HCT116 (cell line): ENCODE results near the gene SYNGR1. TPM values are rescaled to one million over a fixed set of nuclear protein-coding genes. Genes with fewer than 3 reads are reported as not detected.

Experiments used
- ATAC-seq: fragments of 200-7000 bp; cut with Tn5 transposase; 2 replicates; pipeline ENCODE4 v1.9.1; 2020; ENCODE audit warnings: mild to moderate bottlenecking, moderate library complexity
- BruUV-seq: library from RNA; stranded (reverse); fragments of 400-500 nt; replicated peaks from 2 replicates; lab custom pipeline; 2021; lab: Mats Ljungman, UMichigan
- CTCF ChIA-PET: fragments of 300-600 bp; sonication (Branson Sonifier 250); formaldehyde crosslinking; loops from one replicate; lab custom pipeline; 2021; ENCODE audit warnings: antibody characterized with exemption; lab: Charles Lee
- POLR2A ChIA-PET: fragments of 300-600, 350-600 bp; sonication (Branson Sonifier 250); formaldehyde crosslinking; loops from one replicate; lab custom pipeline; 2021; ENCODE audit warnings: antibody characterized with exemption; lab: Charles Lee
- RAD21 ChIA-PET, 2 experiments: fragments of 300-600 bp; sonication (Branson Sonifier 250); formaldehyde crosslinking; loops; one replicate each; lab custom pipeline; 2023; ENCODE audit warnings: low total read pairs in 2 of 2; ENCODE audit not compliant: uncharacterized antibody in 2 of 2, unreplicated experiment in 2 of 2, low non-redundant PET in 1 of 2; lab: Charles Lee
- DNase-seq: peaks from one replicate; pipeline ENCODE4 v3.0.0-alpha.2; 2010; ENCODE audit warnings: low read depth, low spot score
- H2AFZ ChIP-seq: fragments of 200-600 bp; shearing (Covaris generic), sonication (generic); 2 replicates; pipeline ENCODE4 v1.6.1; 2017; ENCODE audit warnings: low read depth, mixed run types, mixed read lengths, antibody characterized with exemption, low read length; ENCODE audit not compliant: poor library complexity, severe bottlenecking
- H3K27ac ChIP-seq: 2 replicates; pipeline ENCODE4 v1.5.1; 2012; ENCODE audit warnings: low read depth, low read length
- H3K27me3 ChIP-seq: fragments of 200-600 bp; sonication (generic); 2 replicates; pipeline ENCODE4 v1.6.1; 2016; ENCODE audit warnings: mixed run types, low read length, mixed read lengths; ENCODE audit not compliant: insufficient read depth
- H3K36me3 ChIP-seq, 2 experiments: fragments of 200-500 bp in 1 of 2; fragments of 200-600 bp in 1 of 2; sonication (Bioruptor generic) in 1 of 2; sonication (generic) in 1 of 2; 2 replicates each; pipeline versions ENCODE4 v1.5.1 to v1.6.1; 2014 to 2016; ENCODE audit warnings: low read length in 2 of 2, inconsistent platforms in 1 of 2, mixed read lengths in 1 of 2, mixed run types in 1 of 2; ENCODE audit not compliant: insufficient read depth in 2 of 2, control insufficient read depth in 1 of 2
- H3K4me1 ChIP-seq, 2 experiments: fragments of 200-600 bp in 1 of 2; sonication (generic) in 1 of 2; 2 replicates each; pipeline versions ENCODE4 v1.5.1 to v1.6.1; 2012 to 2017; ENCODE audit warnings: low read length in 2 of 2, inconsistent platforms in 1 of 2, mild to moderate bottlenecking in 1 of 2, mixed read lengths in 1 of 2, mixed run types in 1 of 2, moderate library complexity in 1 of 2; ENCODE audit not compliant: insufficient read depth in 2 of 2, control insufficient read depth in 1 of 2
- H3K4me2 ChIP-seq: fragments of 200-600 bp; sonication (generic); 2 replicates; pipeline ENCODE4 v1.6.1; 2017; ENCODE audit warnings: mixed run types, low read length, mixed read lengths
- H3K4me3 ChIP-seq, 2 experiments: fragments of 200-600 bp in 1 of 2; sonication (generic) in 1 of 2; replicated peaks in 1 of 2; 2 replicates each; pipeline ENCODE4 v1.5.1; 2011 to 2016; ENCODE audit warnings: low read length in 2 of 2, control low read depth in 1 of 2, low read depth in 1 of 2, mild to moderate bottlenecking in 1 of 2, mixed read lengths in 1 of 2, mixed run types in 1 of 2
- H3K79me2 ChIP-seq: fragments of 200-600 bp; sonication (generic); 2 replicates; pipeline ENCODE4 v1.6.1; 2017; ENCODE audit warnings: mild to moderate bottlenecking, mixed run types, low read length, moderate library complexity, mixed read lengths; ENCODE audit not compliant: insufficient read depth
- H3K9ac ChIP-seq: fragments of 200-600 bp; sonication (generic); 2 replicates; pipeline ENCODE4 v1.6.1; 2016; ENCODE audit warnings: low read length, mixed read lengths
- H3K9me2 ChIP-seq: fragments of 200-600 bp; sonication (generic), shearing (Covaris generic); 2 replicates; pipeline ENCODE4 v1.6.1; 2017; ENCODE audit warnings: mixed run types, mild to moderate bottlenecking, moderate library complexity; ENCODE audit not compliant: insufficient read depth
- H3K9me3 ChIP-seq, 2 experiments: fragments of 200-500 bp in 1 of 2; fragments of 200-600 bp in 1 of 2; sonication (Bioruptor generic) in 1 of 2; sonication (generic) in 1 of 2; 2 replicates each; pipeline ENCODE4 v1.6.1; 2014 to 2017; ENCODE audit warnings: low read length in 2 of 2, mixed read lengths in 2 of 2, inconsistent platforms in 1 of 2, low read depth in 1 of 2, mild to moderate bottlenecking in 1 of 2, mixed run types in 1 of 2, moderate library complexity in 1 of 2; ENCODE audit not compliant: control insufficient read depth in 1 of 2, insufficient read depth in 1 of 2
- H4K20me1 ChIP-seq: fragments of 200-600 bp; sonication (generic), shearing (Covaris generic); 2 replicates; pipeline ENCODE4 v1.6.1; 2017; ENCODE audit warnings: mixed run types, mild to moderate bottlenecking, moderate library complexity; ENCODE audit not compliant: insufficient read depth
- CEBPB ChIP-seq: IDR thresholded peaks from 2 replicates; pipeline ENCODE4 v1.6.1; 2012; ENCODE audit warnings: low read depth
- ELF1 ChIP-seq: IDR thresholded peaks from 2 replicates; pipeline ENCODE4 v1.6.1; 2012; ENCODE audit warnings: low read depth, borderline replicate concordance
- FOSL1 ChIP-seq: IDR thresholded peaks from 2 replicates; pipeline ENCODE4 v1.6.1; 2012; ENCODE audit warnings: low read depth
- MAX ChIP-seq: IDR thresholded peaks from 2 replicates; pipeline ENCODE4 v1.6.1; 2012
- REST ChIP-seq: IDR thresholded peaks from 2 replicates; pipeline ENCODE4 v1.6.1; 2012; ENCODE audit warnings: low read depth
- SP1 ChIP-seq: IDR thresholded peaks from 2 replicates; pipeline ENCODE4 v1.6.1; 2012; ENCODE audit warnings: low read depth
- SRF ChIP-seq: IDR thresholded peaks from 2 replicates; pipeline ENCODE4 v1.6.1; 2012; ENCODE audit warnings: low read depth
- TCF7L2 ChIP-seq: IDR thresholded peaks from 2 replicates; pipeline ENCODE4 v1.7.0; 2011; ENCODE audit warnings: borderline replicate concordance, inconsistent platforms; ENCODE audit not compliant: insufficient read depth, insufficient read length; ENCODE audit errors: extremely low read depth
- ZBTB33 ChIP-seq: IDR thresholded peaks from 2 replicates; pipeline ENCODE4 v1.6.1; 2011; ENCODE audit warnings: mild to moderate bottlenecking, low read length, moderate library complexity; ENCODE audit not compliant: insufficient replicate concordance; ENCODE audit errors: extremely low read depth
- ZFX ChIP-seq: fragments of 450-650 bp; IDR thresholded peaks from 2 replicates; pipeline ENCODE4 v1.6.1; 2017
- ZNF274 ChIP-seq: fragments of 200-500 bp; sonication (Bioruptor generic); IDR thresholded peaks from 2 replicates; pipeline ENCODE4 v1.6.1; 2014; ENCODE audit warnings: mild to moderate bottlenecking, low read depth, low read length, inconsistent platforms
- intact Hi-C: fragments of 100-400 bp; cut with micrococcal nuclease; formaldehyde crosslinking; loops from 2 replicates; pipeline ENCODE4 v1.10.0; 2022
- total RNA-seq: library from RNA; stranded (reverse); gene quantifications from one replicate; pipeline ENCODE4 v1.2.1, GENCODE V29; 2021; ENCODE audit not compliant: unreplicated experiment

SYNGR1 gene
- total RNA-seq, 1 experiment from 2014 or later: 20.7 TPM

- no peaks in the 10 kb centered on the region for H3K9me2 ChIP-seq
- ChIA-PET RAD21 (interaction anchor here (0.8 to 1.7 kb wide), 11 partner anchors 18 to 175 kb away, joined by 3 to 12 read pairs (median 3); no protein-coding TSS in a partner anchor), POLR2A (interaction anchor here (0.8 to 3.7 kb wide), 20 partner anchors 9 to 219 kb away, joined by 3 to 54 read pairs (median 5); partner anchors contain the start of genes ATF4, PDGFB and RPL3), CTCF (interaction anchor here (0.6 to 4.6 kb wide), 15 partner anchors 8 to 175 kb away, joined by 3 to 63 read pairs (median 3); partner anchors contain the start of gene RPL3)
- peak overlapping the region; percentile 85 for H3K27ac ChIP-seq
- peak overlapping the region; percentile 83 for H3K4me2 ChIP-seq
- H3K9ac ChIP-seq: peak overlapping the region; percentile 62
- no TSS peak for BruUV-seq
- no peaks in the 10 kb centered on the region for H3K9me3 ChIP-seq
- peak; percentile 1; the same call in 1 of the 2 replicates for ATAC-seq
- no peak for DNase-seq
- intact Hi-C loops: loop anchor here (1.0 to 5.0 kb wide), 4 partner anchors 69 to 438 kb away; partner anchors contain the start of gene CBX6
- no peak overlapping the region; a peak in 1 of 4 replicates for H3K4me3 ChIP-seq
- H4K20me1 ChIP-seq: peaks cover 23% of the 10 kb centered on the region; the same call in 1 of the 2 replicates
- H2AFZ ChIP-seq: no peak overlapping the region
- H3K79me2 ChIP-seq: peaks cover 22% of the 10 kb centered on the region
- H3K27me3 ChIP-seq: no peaks in the 10 kb centered on the region
- peaks cover 45 to 85% of the 10 kb centered on the region in 2 experiments for H3K4me1 ChIP-seq
- H3K36me3 ChIP-seq: peaks cover 19 to 33% of the 10 kb centered on the region in 2 experiments; a peak in 3 of 4 replicates
- TF ChIP-seq ZBTB33: no peak
- no peak for TF ChIP-seq SRF
- TF ChIP-seq REST: no peak
- no peak for TF ChIP-seq ELF1
- TF ChIP-seq CEBPB: no peak
- no peak for TF ChIP-seq TCF7L2
- no peak for TF ChIP-seq MAX
- TF ChIP-seq SP1: no peak
- no peak for TF ChIP-seq ZFX
- TF ChIP-seq FOSL1: no peak
- TF ChIP-seq ZNF274: no peak
Observed at GRCh38 chr22:39309881-39310714, 39.7 kb upstream of the SYNGR1 start.
